Uterus (tissue), 4 donors: ENCODE measurements around the gene STKLD1. TPM values are rescaled to one million over a fixed set of nuclear protein-coding genes. Genes with fewer than 3 reads are reported as not detected.

Source experiments
- DNase-seq, 2 donors: peaks; one replicate each; pipeline ENCODE4 v3.0.0-alpha.2; 2019 to 2020
- H3K27ac ChIP-seq, 2 donors: fragments of 200-600 bp; sonication (generic); 1 replicate in 1 of 2; 2 replicates in 1 of 2; pipeline ENCODE4 v1.5.1; 2016 to 2018
- H3K27me3 ChIP-seq, 2 donors: fragments of 200-600 bp; sonication (generic); one replicate each; pipeline ENCODE4 v1.5.1; 2018 to 2019; ENCODE audit warnings: control low read depth in 1 of 2
- H3K36me3 ChIP-seq, 2 donors: fragments of 200-600 bp; sonication (generic); one replicate each; pipeline ENCODE4 v1.5.1; 2019; ENCODE audit warnings: control low read depth in 1 of 2
- H3K4me1 ChIP-seq, 2 donors: fragments of 200-600 bp; sonication (generic); one replicate each; pipeline ENCODE4 v1.5.1; 2018 to 2019; ENCODE audit warnings: control low read depth in 1 of 2
- H3K4me3 ChIP-seq, 2 donors: fragments of 200-600 bp; sonication (generic); 1 replicate in 1 of 2; 2 replicates in 1 of 2; pipeline ENCODE4 v1.5.1; 2018 to 2019; ENCODE audit warnings: mild to moderate bottlenecking in 1 of 2
- H3K9me3 ChIP-seq, 2 donors: fragments of 200-600 bp; sonication (generic); one replicate each; pipeline ENCODE4 v1.5.1; 2019; ENCODE audit warnings: control low read depth in 1 of 2
- CTCF ChIP-seq, 4 experiments: fragments of 200-600 bp in 2 of 4; fragments of 450-650 bp in 2 of 4; sonication (generic) in 2 of 4; IDR thresholded peaks; one replicate each; pipeline ENCODE4 v1.5.1; 2016 to 2019; ENCODE audit warnings: antibody characterized with exemption in 4 of 4, mild to moderate bottlenecking in 2 of 4, moderate library complexity in 1 of 4
- POLR2A ChIP-seq, 2 donors: fragments of 450-650 bp; IDR thresholded peaks; one replicate each; pipeline ENCODE4 v1.6.1; 2016; ENCODE audit warnings: antibody characterized with exemption in 2 of 2, mild to moderate bottlenecking in 1 of 2, moderate library complexity in 1 of 2
- intact Hi-C: fragments of 100-400 bp; cut with DNase I; formaldehyde crosslinking; loops from one replicate; pipeline ENCODE4 v1.15.1; 2023; ENCODE audit warnings: low total_unique reads
- total RNA-seq, 4 donors: library from RNA; depleted of rRNA in 3 of 4; stranded (reverse); fragments of >200 nt in 3 of 4; gene quantifications; one replicate each; pipeline versions ENCODE4 v1.1.0 to v1.2.4, GENCODE V29; 2014 to 2023
- donor health status: DM: yes; HTN: yes; CAD: no.

STKLD1 gene
- total RNA-seq, 4 donors from 2014 or later, result 0.88 to 1.7 (median 1.5) TPM; not detected in 1

GRCh38 chr9:133430244-133430643 lies 54.1 kb downstream of the STKLD1 start:
- H3K36me3 ChIP-seq, result no peaks in the 10 kb centered on the region
- peaks cover 0 to 12% of the 10 kb centered on the region in 2 donors for H3K27me3 ChIP-seq
- TF ChIP-seq CTCF (IDR thresholded peaks at IDR 0.05), result no peak
- TF ChIP-seq POLR2A (IDR thresholded peaks at IDR 0.05), result no peak
- no peak overlapping the region for H3K27ac ChIP-seq
- DNase-seq, result no peak
- H3K9me3 ChIP-seq, result no peaks in the 10 kb centered on the region
- H3K4me3 ChIP-seq, result no peak overlapping the region
- intact Hi-C loops, result no loop called here
- H3K4me1 ChIP-seq, result peaks cover 0 to 9% of the 10 kb centered on the region in 2 donors

- H3K4me3 ChIP-seq, result no peak overlapping the region
- intact Hi-C loops, result no loop called here
- peaks cover 0 to 6% of the 10 kb centered on the region in 2 donors for H3K4me1 ChIP-seq
- no peaks in the 10 kb centered on the region for H3K36me3 ChIP-seq
- H3K27me3 ChIP-seq, result no peaks in the 10 kb centered on the region
- DNase-seq, result no peak
- TF ChIP-seq CTCF (IDR thresholded peaks at IDR 0.05) (no peak), POLR2A (IDR thresholded peaks at IDR 0.05) (no peak)
- H3K9me3 ChIP-seq, result no peaks in the 10 kb centered on the region
- no peak overlapping the region for H3K27ac ChIP-seq
Observed at GRCh38 chr9:133433351-133433843, 57.2 kb downstream of the STKLD1 start.

- no peaks in the 10 kb centered on the region for H3K4me1 ChIP-seq
Observed at GRCh38 chr9:133436681-133437080, 60.5 kb downstream of the STKLD1 start.

GRCh38 chr9:133437753-133438531 lies 61.8 kb downstream of the STKLD1 start:
- Histone ChIP-seq H3K27ac (no peak overlapping the region), H3K27me3 (no peaks in the 10 kb centered on the region), H3K9me3 (no peaks in the 10 kb centered on the region), H3K4me3 (no peak overlapping the region), H3K4me1 (no peaks in the 10 kb centered on the region), H3K36me3 (no peaks in the 10 kb centered on the region)
- TF ChIP-seq CTCF (IDR thresholded peaks at IDR 0.05) (no peak), POLR2A (IDR thresholded peaks at IDR 0.05) (no peak)
- DNase-seq, result no peak
- intact Hi-C loops, result no loop called here

More at GRCh38 chr9:133436681-133437080, 60.5 kb downstream of the STKLD1 start:
- intact Hi-C loops, result no loop called here
- no peaks in the 10 kb centered on the region for H3K36me3 ChIP-seq
- H3K9me3 ChIP-seq, result no peaks in the 10 kb centered on the region
- TF ChIP-seq CTCF (IDR thresholded peaks at IDR 0.05) (no peak), POLR2A (IDR thresholded peaks at IDR 0.05) (no peak)
- no peak overlapping the region for H3K4me3 ChIP-seq
- H3K27ac ChIP-seq, result no peak overlapping the region
- DNase-seq, result no peak
- no peaks in the 10 kb centered on the region for H3K27me3 ChIP-seq

GRCh38 chr9:133439337-133439736 lies 63.2 kb downstream of the STKLD1 start:
- TF ChIP-seq CTCF (IDR thresholded peaks at IDR 0.05) (no peak), POLR2A (IDR thresholded peaks at IDR 0.05) (no peak)
- no peaks in the 10 kb centered on the region for H3K9me3 ChIP-seq
- H3K4me1 ChIP-seq, result no peaks in the 10 kb centered on the region
- H3K27me3 ChIP-seq, result no peaks in the 10 kb centered on the region
- intact Hi-C loops, result no loop called here
- no peak overlapping the region for H3K27ac ChIP-seq
- DNase-seq, result no peak
- H3K4me3 ChIP-seq, result no peak overlapping the region
- no peaks in the 10 kb centered on the region for H3K36me3 ChIP-seq
